RWPE1 (cell line): ENCODE results near the gene MLX.
A peak's percentile ranks its signal among the peaks of the same experiment; 100 is the strongest.

Experiments
- CTCF ChIA-PET: fragments of 350-600 bp; sonication (Branson Sonifier 250); formaldehyde crosslinking; extraction: SDS; loops from one replicate; lab custom pipeline; 2021; lab: Yijun Ruan, JAX
- POLR2A ChIA-PET: fragments of 400-600 bp; formaldehyde crosslinking; extraction: SDS; loops from one replicate; lab custom pipeline; 2020; ENCODE audit warnings: antibody characterized with exemption; ENCODE audit not compliant: low non-redundant PET; lab: Yijun Ruan, JAX
- DNase-seq: peaks from one replicate; pipeline ENCODE4 v3.0.0; 2012; ENCODE audit warnings: low spot score
- H3K27ac ChIP-seq: fragments of 450-650 bp; 2 replicates; pipeline ENCODE4 v1.5.1; 2017
- CTCF ChIP-seq: fragments of 450-650 bp; conservative IDR thresholded peaks from 2 replicates; pipeline ENCODE4 v1.5.1; 2017; ENCODE audit warnings: low read depth, mild to moderate bottlenecking

Gene MLX

DNA sequence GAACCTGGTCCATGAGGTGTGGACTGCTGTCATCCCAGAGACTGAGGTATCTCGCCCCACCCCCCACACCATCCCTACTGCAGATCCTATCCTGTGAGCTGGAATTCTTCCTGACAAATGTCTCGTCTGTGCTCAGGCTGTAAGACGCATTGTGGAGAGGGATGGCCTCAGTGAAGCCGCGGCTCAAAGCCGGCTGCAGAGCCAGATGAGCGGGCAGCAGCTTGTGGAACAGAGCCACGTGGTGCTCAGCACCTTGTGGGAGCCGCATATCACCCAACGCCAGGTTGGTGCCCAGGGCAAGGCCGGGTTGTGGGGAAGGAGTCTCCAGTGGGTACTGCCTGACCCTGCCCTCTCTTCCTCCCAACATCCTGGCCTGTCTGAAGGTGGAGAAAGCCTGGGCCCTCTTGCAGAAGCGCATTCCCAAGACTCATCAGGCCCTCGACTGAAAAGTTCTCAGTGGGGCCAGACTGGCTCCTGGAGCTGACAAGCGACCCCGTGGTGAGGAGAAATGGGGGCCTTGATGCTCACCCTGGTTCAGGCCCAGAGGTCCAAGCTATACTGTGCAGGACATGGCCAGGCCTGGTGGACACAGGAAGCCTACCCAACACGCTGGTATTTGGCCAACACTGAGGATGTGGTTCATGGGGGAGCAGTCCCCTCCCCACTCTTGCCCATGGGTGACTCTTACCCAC is 1.2 kb upstream of the MLX start:
- POLR2A ChIA-PET, result no interaction called here
- no peak for TF ChIP-seq CTCF
- DNase-seq, result no peak
- peak overlapping the region; percentile 89 for H3K27ac ChIP-seq
- CTCF ChIA-PET, result interaction anchor here (0.6 to 1.4 kb wide), 2 partner anchors 18 to 1103 kb away, joined by 3 read pairs; no protein-coding TSS in a partner anchor

DNA sequence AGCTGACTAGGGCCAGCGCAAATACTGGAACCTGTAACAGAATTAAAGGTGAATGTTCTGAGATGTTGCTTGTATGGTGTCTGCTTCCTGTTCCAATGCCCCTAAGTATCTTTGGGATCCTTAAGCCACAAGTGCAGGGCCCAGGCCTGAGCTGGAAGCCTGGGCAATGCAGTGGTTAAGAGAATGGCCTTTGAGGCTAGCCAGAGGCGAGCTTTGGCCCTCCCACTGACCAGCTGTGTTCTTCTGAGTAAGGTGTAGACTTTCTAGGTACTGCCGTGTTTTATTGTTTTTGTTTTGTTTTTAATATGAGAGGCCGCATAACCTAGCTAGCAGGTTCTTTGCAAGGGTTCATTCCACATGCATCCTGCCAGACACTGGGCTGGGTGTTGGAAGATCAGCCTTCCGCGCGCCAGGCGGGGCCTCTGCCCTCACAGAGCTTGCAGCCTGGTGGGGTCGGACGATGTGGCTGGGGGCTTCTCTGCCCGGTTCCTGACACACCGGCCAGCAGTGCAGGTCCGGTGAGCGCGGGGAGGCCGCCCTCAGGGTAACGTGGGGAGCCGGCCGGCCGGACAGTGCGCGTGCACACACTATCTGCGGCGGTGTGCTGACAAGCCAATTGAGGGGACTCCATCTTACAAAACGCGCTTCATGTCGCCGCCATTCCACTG is 551 bp upstream of the MLX start:
- ChIA-PET CTCF (interaction anchor here (0.6 to 1.4 kb wide), 2 partner anchors 17 to 1102 kb away, joined by 3 read pairs; no protein-coding TSS in a partner anchor), POLR2A (no interaction called here)
- TF ChIP-seq CTCF, result no peak
- peak overlapping the region; percentile 89 for H3K27ac ChIP-seq
- no peak for DNase-seq

DNA sequence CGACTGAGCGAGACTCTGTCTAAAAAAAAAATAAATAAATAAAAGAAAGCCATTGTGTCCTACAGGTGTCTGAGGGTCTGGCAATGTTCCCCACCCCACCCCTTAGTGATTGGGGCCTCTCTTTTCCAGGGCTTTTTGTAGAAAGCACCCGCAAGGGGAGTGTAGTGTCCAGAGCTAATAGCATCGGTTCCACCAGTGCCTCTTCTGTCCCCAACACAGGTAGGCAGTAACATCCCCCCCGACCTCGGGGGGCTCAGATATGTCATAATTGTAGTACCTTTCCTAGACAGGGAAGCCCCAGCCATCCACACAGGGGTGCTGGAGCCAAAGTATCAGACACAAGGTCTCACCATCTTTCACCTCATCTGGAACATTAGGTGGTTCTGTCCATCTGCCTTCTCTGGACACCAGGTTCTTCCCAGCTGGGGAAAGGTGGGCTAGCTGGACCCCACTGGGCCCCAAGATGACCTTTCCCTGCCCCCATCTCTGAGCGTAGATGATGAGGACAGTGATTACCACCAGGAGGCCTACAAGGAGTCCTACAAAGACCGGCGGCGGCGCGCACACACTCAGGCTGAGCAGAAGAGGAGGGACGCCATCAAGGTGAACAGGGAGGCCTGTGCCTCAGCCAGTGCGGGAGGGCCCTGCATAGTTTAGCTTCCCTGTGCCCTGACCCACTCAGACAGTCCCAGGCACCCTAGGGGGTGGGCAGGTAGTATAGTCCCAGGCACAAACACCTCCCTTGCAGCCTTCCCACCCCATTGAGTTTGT is 1.6 kb downstream of the MLX start:
- ChIA-PET CTCF (interaction anchor here (0.6 kb wide), 1 partner anchor 33 kb away, joined by 3 read pairs; the partner anchor contains the start of gene NAGLU), POLR2A (no interaction called here)
- no peak for TF ChIP-seq CTCF
- DNase-seq, result no peak
- H3K27ac ChIP-seq, result peak overlapping the region; percentile 89

GRCh38 chr17:42571435-42572225 is 4.7 kb downstream of the MLX start:
- ChIA-PET CTCF (no interaction called here), POLR2A (no interaction called here)
- no peak for DNase-seq
- TF ChIP-seq CTCF, result no peak
- H3K27ac ChIP-seq, result peak overlapping the region; percentile 89

GRCh38 chr17:42573095-42573494 is 6.2 kb downstream of the MLX start:
- H3K27ac ChIP-seq, result peak overlapping the region; percentile 53
- TF ChIP-seq CTCF, result no peak
- POLR2A ChIA-PET, result no interaction called here
- CTCF ChIA-PET, result interaction anchor here (0.5 to 0.8 kb wide), 2 partner anchors 36 to 252 kb away, joined by 4 to 5 read pairs; no protein-coding TSS in a partner anchor
- DNase-seq, result no peak

DNA sequence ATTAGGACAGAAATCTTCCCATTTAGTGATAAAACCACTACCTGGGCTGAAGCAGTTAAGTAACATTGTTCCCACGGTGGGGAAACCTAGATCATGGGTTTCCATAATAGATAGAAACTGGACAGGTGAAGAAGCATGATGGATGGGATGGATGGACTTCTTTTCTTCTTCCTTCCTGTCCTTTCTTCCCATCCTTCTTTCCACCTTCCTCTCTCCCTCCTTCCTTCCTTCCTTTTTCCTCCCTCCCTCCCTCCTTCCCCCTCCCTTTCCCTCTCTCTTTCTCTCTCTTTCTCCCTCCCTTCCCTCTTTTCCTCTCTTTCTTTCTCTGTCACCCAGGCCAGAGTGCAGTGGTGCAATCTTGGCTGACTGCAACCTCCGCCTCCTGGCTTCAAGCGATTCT is 7.6 kb downstream of the MLX start:
- ChIA-PET POLR2A (no interaction called here), CTCF (no interaction called here)
- no peak for DNase-seq
- no peak for TF ChIP-seq CTCF
- H3K27ac ChIP-seq, result peak overlapping the region; percentile 52
